HG02642 (cell line): ENCODE results near the gene SETD4.
"Not testable (repeated sequence)": the region's sequence is repeated elsewhere in the genome, so short reads cannot be mapped to it uniquely, and the experiment has no call there.

Experiments used
- ATAC-seq: cut with Tn5 transposase; IDR thresholded peaks from one replicate; pipeline ENCODE4 v1.9.1; 2021; ENCODE audit warnings: mild to moderate bottlenecking; ENCODE audit not compliant: unreplicated experiment, poor library complexity

The SETD4 gene

GRCh38 chr21:36079671-36080070 is 19.3 kb upstream of the SETD4 start:
- no peak for ATAC-seq

GRCh38 chr21:36079010-36079649 is 18.8 kb upstream of the SETD4 start:
- peak; percentile 54 for ATAC-seq

- no peak for ATAC-seq
Observed at GRCh38 chr21:36077758-36078157, 17.4 kb upstream of the SETD4 start.

GRCh38 chr21:36076878-36077655 is 16.7 kb upstream of the SETD4 start:
- no peak for ATAC-seq

GRCh38 chr21:36075953-36076352 is 15.6 kb upstream of the SETD4 start:
- ATAC-seq: no peak

GRCh38 chr21:36075171-36075570 is 14.8 kb upstream of the SETD4 start:
- no peak for ATAC-seq

- ATAC-seq: not testable (repeated sequence)
Observed at GRCh38 chr21:36073911-36074310, 13.6 kb upstream of the SETD4 start.

- ATAC-seq: no peak
Observed at GRCh38 chr21:36073181-36073580, 12.9 kb upstream of the SETD4 start.

GRCh38 chr21:36072453-36073162 is 12.3 kb upstream of the SETD4 start:
- ATAC-seq: no peak

- ATAC-seq: no peak
Observed at GRCh38 chr21:36070999-36071398, 10.7 kb upstream of the SETD4 start.

- ATAC-seq: peak; percentile 99
Observed at GRCh38 chr21:36069713-36070583, 9.6 kb upstream of the SETD4 start, which contains the start of gene CBR1. Gene CBR1, plus strand, starts transcription at chr21:36070024. Its CDS starts 92 bp downstream, at chr21:36070116.

- ATAC-seq: no peak
Observed at GRCh38 chr21:36068748-36069398, 8.5 kb upstream of the SETD4 start.

GRCh38 chr21:36065497-36066036 is 5.2 kb upstream of the SETD4 start:
- no peak for ATAC-seq

- no peak for ATAC-seq
Observed at GRCh38 chr21:36064085-36064460, 3.7 kb upstream of the SETD4 start.

- no peak for ATAC-seq
Observed at GRCh38 chr21:36063375-36064084, 3.2 kb upstream of the SETD4 start.

GRCh38 chr21:36061445-36061844 is 1.1 kb upstream of the SETD4 start:
- no peak for ATAC-seq

- peak; percentile 43 for ATAC-seq
Observed at GRCh38 chr21:36059823-36060158, 535 bp downstream of the SETD4 start.

- no peak for ATAC-seq
Observed at GRCh38 chr21:36055551-36055950, 4.8 kb downstream of the SETD4 start.

- no peak for ATAC-seq
Observed at GRCh38 chr21:36053715-36054062, 6.6 kb downstream of the SETD4 start.
